ENCODE results near the gene UBP1.
"Not testable (repeated sequence)": the region's sequence is repeated elsewhere in the genome, so short reads cannot be mapped to it uniquely, and the experiment has no call there.

Gene UBP1

GRCh38 chr3:33437556-33438283, 2.5 kb downstream of the UBP1 start:
- no peak for DNase-seq (ENCODE audit: low read depth in 1 of 2, low spot score in 1 of 2)

DNA sequence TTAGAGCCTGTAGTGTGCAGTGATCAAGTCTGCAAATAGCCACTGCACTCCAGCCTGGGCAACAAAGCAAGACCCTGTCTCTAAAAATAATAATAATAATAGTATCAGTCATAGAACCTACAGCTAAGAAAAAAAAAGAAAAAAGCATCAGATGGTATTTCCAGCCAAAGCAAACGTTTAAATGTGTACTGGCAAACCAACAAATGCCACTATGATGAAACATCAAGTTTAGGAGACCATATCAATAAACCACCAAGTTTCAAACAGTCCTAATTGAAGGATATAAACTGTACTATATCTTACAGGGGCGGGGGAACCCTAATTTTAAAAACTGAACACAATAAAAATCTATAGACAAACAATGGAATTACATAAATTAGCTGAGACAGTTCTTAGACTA, 6.4 kb downstream of the UBP1 start:
- no peak for DNase-seq (ENCODE audit: low read depth in 1 of 2, low spot score in 1 of 2)

GRCh38 chr3:33430571-33430970, 9.6 kb downstream of the UBP1 start:
- no peak for DNase-seq (ENCODE audit: low read depth in 1 of 2, low spot score in 1 of 2)

DNA sequence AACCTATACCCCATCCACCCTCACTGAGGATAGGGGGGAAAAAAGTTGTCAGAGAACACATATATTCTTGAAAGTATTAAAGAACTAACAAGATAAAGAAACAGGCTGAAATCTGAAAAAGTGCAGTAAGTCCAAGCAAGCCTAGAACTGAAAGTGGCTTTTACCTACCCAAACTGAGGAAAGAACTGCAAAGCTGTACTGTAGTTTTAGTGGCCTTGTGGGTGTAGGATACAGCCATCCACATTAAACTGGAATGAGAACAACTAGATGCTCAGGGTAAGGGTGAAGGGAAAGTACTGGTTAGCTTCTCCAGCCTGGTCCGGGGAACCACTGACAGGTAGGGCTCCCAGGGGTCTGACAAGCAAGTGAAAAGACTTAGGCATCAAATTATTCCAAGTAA, 10.1 kb downstream of the UBP1 start:
- DNase-seq (ENCODE audit: low read depth in 1 of 2, low spot score in 1 of 2): no peak

DNA sequence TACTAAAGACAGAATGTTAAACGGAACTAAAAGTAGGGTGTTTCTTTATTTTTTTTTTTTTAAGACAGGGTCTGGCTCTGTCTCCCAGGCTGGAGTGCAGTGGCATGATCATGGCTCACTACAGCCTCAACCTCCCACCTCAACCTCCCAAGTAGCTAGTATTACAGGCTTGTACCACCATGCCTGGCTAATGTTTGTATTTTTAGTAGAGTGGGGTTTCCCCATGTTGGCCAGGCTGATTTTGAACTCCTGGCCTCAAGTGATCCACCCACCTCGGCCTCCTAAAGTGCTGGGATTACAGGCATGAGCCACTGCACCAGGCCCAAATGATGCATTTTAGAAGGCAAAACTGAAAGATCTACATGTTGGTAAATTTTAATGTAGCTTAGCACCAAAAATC, 10.9 kb downstream of the UBP1 start:
- DNase-seq (ENCODE audit: low read depth in 1 of 2, low spot score in 1 of 2): not testable (repeated sequence)

DNA sequence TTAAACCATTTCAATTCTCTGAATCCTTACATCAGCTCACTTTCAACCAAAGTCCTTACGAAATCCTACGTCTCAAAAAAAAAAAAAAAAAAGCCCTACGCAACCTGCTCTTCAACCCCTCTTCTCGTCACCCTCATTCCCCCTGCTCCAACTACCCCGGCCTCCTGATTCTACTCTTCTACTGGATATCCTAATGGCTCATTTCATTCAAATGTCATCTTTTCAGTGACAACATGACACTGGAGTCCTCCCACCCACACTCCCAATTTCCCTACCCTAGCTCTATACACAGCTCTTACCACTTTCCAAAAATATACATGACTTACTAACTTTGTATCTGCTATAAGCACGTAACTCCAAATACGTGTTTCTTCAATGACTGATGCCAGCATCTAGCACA, 11.5 kb downstream of the UBP1 start:
- DNase-seq (ENCODE audit: low read depth in 1 of 2, low spot score in 1 of 2): no peak

DNA sequence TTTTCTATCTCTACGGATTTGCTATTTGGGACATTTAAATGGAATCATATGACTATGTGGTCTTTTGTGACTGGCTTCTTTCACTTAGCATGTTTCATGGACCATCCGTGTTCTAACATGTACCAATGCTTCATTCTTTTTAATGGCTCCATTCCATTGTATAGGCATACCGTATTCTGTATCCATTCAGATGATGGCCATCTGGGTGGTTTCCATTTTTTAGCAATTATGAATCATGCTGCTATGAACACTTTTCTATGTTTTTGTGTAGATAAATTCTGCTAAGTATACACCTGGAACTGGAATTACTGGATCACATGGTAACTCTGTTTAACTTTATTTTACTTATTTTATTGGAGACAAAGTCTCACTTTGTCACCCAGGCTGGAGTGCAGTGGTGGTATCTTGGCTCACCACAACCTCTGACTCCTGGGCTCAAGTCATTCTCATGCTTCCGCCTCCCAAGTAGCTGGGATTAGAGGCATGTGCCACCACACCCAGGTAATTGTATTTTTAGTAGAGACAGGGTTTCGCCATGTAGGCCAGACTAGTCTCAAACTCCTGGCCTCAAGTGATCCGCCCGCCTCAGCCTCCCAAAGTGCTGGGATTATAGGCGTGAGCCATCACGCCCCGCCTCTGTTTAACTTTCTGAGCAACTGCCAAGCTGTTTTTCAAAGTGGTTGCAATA, 13.4 kb downstream of the UBP1 start:
- DNase-seq (ENCODE audit: low read depth in 1 of 2, low spot score in 1 of 2): no peak

GRCh38 chr3:33426068-33426467, 14.1 kb downstream of the UBP1 start:
- no peak for DNase-seq (ENCODE audit: low read depth in 1 of 2, low spot score in 1 of 2)

- DNase-seq (ENCODE audit: low read depth in 1 of 2, low spot score in 1 of 2): no peak
Observed at GRCh38 chr3:33425453-33425852, 14.8 kb downstream of the UBP1 start.

DNA sequence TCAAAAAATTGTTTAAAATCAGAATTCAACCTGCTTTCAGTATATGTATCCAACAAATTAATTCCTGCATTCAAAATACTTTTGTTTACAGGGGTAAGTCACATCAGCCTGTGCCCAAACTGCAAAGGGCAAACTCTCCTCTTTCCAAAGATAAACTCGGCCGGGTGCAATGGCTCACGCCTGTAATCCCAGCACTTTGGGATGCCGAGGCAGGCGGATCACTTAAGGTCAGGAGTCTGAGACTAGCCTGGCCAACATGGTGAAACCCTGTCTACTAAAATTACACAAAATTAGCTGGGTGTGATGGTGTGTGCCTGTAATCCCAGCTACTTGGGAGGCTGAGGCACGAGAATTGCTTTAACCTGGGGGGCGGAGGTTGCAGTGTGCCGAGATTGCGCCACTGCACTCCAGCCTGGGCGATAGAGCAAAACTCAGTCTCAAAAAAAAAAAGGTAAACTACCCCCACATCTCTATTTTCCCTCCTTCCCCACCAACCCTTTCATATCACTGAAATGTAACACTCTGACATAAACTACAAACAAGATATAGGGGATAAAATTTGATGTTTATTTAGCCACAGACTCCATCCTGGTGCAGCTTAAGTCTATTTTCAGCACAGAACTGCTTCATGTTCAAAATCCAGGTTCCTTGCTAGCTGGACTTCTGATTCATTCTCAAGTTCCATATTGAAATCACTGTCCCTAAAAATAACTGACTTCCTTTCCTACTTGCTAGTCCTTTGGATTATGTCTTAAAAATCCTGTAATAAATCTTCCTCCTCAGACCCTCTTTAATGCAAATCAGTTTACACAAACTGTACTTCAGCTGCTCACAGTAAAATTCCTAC, 15.4 kb downstream of the UBP1 start:
- DNase-seq (ENCODE audit: low read depth in 1 of 2, low spot score in 1 of 2): no peak

DNA sequence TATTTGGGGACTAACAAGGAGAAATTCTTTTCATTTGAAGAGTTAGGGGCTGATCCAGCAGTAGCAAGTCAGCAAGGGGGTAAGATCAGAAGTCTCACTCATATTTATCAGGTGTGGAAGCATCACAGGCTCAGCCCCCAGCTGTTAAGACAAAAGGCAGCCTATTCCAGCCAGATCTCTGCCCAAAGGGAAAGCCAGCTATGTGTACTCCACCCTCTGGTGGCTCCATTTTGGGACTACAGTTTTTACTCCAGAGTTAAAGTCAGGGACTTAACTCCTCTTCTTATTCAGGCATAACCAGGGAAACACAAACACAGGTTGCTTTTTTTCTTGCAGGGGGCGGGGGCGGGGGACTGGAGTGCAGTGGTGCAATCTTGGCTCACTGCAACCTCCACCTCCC, 19.2 kb downstream of the UBP1 start:
- no peak for DNase-seq (ENCODE audit: low read depth in 1 of 2, low spot score in 1 of 2)

DNA sequence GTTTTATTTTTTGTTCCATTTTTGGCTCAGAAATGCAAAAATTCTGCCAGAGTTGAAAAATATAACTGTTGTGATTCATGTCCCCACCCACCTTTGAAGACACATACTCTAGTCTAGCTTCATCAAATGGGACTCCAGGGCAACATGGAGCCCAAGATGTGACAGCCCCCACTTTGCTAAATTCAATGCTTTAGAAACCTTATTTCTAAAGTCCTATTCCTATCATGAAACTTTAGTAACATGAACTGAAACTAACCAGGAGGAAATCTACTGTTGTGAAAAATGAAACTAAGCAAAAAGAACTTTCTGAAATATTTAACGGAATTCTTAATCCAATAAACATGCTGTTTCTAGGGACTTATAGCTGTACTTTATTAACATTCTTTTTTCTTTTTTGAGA, 20.3 kb downstream of the UBP1 start:
- no peak for DNase-seq (ENCODE audit: low read depth in 1 of 2, low spot score in 1 of 2)

- DNase-seq (ENCODE audit: low read depth in 1 of 2, low spot score in 1 of 2): no peak
Observed at GRCh38 chr3:33417066-33417673, 23.0 kb downstream of the UBP1 start.

DNA sequence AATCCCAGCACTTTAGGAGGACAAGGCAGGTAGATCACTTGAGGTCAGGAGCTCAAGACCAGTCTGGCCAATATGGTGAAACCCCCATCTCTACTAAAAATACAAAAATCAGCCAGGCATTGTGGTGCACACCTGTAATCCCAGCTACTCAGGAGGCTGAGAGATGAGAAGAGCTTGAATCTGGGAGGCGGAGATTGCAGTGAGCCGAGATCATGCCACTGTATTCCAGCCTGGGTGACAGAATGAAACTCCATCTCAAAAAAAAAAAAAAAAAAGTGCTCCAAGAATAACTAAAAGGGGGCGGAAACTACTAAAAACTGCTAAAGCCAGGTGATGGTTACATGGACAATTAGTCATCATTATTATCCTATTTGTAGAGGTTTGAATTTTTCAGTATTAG, 29.4 kb downstream of the UBP1 start:
- DNase-seq (ENCODE audit: low read depth in 1 of 2, low spot score in 1 of 2): not testable (repeated sequence)

DNA sequence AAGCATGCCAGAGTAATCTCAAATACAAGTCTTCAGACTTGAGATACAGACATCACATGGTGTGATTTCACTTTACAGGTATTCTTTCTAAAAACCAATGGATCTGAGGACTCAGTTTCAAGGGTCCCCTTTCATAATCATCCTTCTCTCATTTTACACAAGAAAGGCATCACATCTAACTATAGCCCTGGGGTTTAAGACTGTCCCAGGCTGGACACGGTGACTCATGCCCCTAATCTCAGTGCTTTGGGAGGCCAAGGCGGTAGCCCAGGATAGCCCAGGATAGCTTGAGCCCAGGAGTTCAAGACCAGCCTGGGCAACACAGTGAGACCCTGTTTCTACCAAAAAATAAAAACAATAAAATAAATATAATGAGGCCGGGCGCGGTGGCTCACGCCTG, 36.4 kb downstream of the UBP1 start:
- DNase-seq (ENCODE audit: low read depth in 1 of 2, low spot score in 1 of 2): no peak

DNA sequence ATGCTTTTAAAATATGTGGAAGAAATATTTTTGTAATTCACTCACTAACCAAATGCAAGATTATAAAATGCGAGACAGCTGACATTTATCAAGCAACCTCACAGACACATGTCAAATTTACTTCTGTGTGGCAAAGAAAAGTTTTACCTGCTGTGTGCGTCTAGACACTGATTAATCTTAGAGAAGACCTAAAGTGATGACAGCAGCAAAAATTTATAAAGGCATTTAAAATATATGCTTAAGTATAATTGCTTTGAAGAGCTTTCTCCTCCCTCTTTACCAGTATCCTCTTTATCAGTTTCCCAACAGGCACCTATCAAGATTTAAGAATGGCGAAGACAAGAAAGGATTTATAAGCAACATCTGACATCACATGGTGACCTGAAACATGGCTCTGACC, 37.3 kb downstream of the UBP1 start:
- no peak for DNase-seq (ENCODE audit: low read depth in 1 of 2, low spot score in 1 of 2)

- no peak for DNase-seq (ENCODE audit: low read depth in 1 of 2, low spot score in 1 of 2)
Observed at GRCh38 chr3:33401781-33402180, 38.4 kb downstream of the UBP1 start.

DNA sequence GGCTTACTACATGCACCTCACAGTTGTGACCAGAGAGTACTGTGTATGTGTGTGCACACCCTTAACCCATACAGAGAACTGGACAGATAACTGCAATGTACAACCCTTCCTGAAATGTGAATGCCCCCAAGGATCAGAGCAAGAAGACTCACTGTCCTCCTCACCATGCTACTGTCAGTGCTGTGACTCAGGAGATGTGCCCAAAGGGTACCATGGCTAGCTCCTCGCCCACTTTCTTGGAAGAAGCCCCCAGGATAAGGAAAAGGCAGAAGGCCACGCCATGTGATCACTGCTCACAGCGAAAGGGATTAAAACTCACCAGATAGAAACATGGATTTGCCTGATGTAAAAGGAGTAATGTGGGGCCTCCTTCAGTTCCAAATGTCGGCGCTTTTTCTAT, 41.8 kb downstream of the UBP1 start:
- no peak for DNase-seq (ENCODE audit: low read depth in 1 of 2, low spot score in 1 of 2)

DNA sequence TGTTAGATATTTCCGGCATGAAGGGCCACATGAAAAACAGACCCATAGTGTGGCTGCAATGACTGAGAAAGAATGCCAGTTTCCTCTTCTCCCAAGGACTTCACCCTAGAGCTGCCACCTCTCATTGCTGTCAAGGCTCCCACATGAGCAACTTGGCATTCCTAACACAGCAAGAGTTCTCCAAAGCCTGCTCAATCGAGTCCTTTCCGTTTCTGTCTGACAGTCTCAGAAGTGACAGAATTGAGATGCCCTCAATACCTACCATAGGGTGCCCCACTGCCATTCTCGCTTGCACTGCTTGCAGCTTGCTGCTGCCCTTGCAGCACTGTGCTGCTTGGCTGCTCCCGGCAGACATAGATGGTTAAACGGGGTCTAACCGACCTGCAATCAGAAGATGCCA, 44.3 kb downstream of the UBP1 start:
- no peak for DNase-seq (ENCODE audit: low read depth in 1 of 2, low spot score in 1 of 2)

GRCh38 chr3:33394403-33395054, 45.7 kb downstream of the UBP1 start:
- DNase-seq (ENCODE audit: low read depth in 1 of 2, low spot score in 1 of 2): no peak

DNA sequence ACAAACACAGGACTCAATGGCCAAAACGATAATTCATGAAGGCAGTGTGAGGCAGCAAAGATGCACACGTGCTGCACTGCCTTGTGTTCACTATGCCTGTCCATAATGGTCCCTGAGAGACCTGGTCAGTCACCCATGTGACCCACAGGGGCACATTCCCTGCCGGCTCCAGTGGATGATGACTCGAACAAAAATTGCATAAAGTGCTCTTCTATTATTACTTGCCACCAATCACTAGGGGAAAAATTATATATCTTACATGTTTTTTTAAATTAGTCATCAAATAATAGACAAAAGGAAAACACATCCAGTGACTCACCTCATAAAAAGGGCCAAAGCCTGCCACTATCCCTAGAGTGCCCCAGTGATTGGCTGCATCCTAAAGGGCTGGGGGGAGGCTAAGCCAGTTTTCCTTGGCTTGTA, 47.5 kb downstream of the UBP1 start:
- no peak for DNase-seq (ENCODE audit: low read depth in 1 of 2, low spot score in 1 of 2)
